Osteoblast (primary cell): Measurements from ENCODE around the gene CEP68. TPM values are rescaled to one million over a fixed set of nuclear protein-coding genes. Genes with fewer than 3 reads are reported as not detected.

ENCODE experiments used
- DNase-seq: peaks from one replicate; pipeline ENCODE4 v3.0.0; 2011; ENCODE audit warnings: low spot score, mixed read lengths; ENCODE audit not compliant: insufficient read length; ENCODE audit errors: missing footprints
- H2AFZ ChIP-seq: 2 replicates; pipeline ENCODE4 v1.6.0; 2011; ENCODE audit warnings: mild to moderate bottlenecking, low read length
- H3K27ac ChIP-seq: 2 replicates; pipeline ENCODE4 v1.5.1; 2011; ENCODE audit warnings: mild to moderate bottlenecking, low read depth, low read length, moderate library complexity
- H3K27me3 ChIP-seq: 2 replicates; pipeline ENCODE4 v1.6.0; 2012; ENCODE audit warnings: mild to moderate bottlenecking, control low read depth, inconsistent platforms, low read length, moderate library complexity; ENCODE audit not compliant: insufficient read depth
- H3K36me3 ChIP-seq: 2 replicates; pipeline ENCODE4 v1.5.1; 2011; ENCODE audit warnings: mild to moderate bottlenecking, low read length, control low read depth, moderate library complexity; ENCODE audit not compliant: insufficient read depth
- H3K4me1 ChIP-seq: 2 replicates; pipeline ENCODE4 v1.5.1; 2011; ENCODE audit warnings: mild to moderate bottlenecking, low read length, control low read depth, moderate library complexity; ENCODE audit not compliant: insufficient read depth
- H3K4me2 ChIP-seq: 2 replicates; pipeline ENCODE4 v1.6.0; 2011; ENCODE audit warnings: mild to moderate bottlenecking, low read length; ENCODE audit not compliant: insufficient read depth
- H3K4me3 ChIP-seq: fragments of 200-600 bp; sonication (generic); 3 replicates; pipeline ENCODE4 v1.5.1; 2012; ENCODE audit warnings: mild to moderate bottlenecking, low read length, inconsistent platforms; ENCODE audit not compliant: insufficient read depth
- H3K79me2 ChIP-seq: 2 replicates; pipeline ENCODE4 v1.6.0; 2012; ENCODE audit warnings: mild to moderate bottlenecking, low read length, control low read depth, inconsistent platforms; ENCODE audit not compliant: insufficient read depth
- H3K9me3 ChIP-seq: 2 replicates; pipeline ENCODE4 v1.5.1; 2011; ENCODE audit warnings: low read depth, low read length, control low read depth
- H4K20me1 ChIP-seq: 2 replicates; pipeline ENCODE4 v1.6.0; 2012; ENCODE audit warnings: mild to moderate bottlenecking, low read length, control low read depth; ENCODE audit not compliant: insufficient read depth
- total RNA-seq: library from RNA; depleted of rRNA; stranded (reverse); fragments of >200 nt; gene quantifications from 2 replicates; pipeline ENCODE4 v1.2.3, GENCODE V29; 2012
- TF ChIP-seq, protein P1 (sequence below): IDR thresholded peaks from 2 replicates; pipeline ENCODE4 v1.5.1; 2011; ENCODE audit warnings: mild to moderate bottlenecking, low read depth, low read length, moderate library complexity; ENCODE audit errors: extremely low read depth

The CEP68 gene
- total RNA-seq, 1 donor, result 14.5 TPM

DNA sequence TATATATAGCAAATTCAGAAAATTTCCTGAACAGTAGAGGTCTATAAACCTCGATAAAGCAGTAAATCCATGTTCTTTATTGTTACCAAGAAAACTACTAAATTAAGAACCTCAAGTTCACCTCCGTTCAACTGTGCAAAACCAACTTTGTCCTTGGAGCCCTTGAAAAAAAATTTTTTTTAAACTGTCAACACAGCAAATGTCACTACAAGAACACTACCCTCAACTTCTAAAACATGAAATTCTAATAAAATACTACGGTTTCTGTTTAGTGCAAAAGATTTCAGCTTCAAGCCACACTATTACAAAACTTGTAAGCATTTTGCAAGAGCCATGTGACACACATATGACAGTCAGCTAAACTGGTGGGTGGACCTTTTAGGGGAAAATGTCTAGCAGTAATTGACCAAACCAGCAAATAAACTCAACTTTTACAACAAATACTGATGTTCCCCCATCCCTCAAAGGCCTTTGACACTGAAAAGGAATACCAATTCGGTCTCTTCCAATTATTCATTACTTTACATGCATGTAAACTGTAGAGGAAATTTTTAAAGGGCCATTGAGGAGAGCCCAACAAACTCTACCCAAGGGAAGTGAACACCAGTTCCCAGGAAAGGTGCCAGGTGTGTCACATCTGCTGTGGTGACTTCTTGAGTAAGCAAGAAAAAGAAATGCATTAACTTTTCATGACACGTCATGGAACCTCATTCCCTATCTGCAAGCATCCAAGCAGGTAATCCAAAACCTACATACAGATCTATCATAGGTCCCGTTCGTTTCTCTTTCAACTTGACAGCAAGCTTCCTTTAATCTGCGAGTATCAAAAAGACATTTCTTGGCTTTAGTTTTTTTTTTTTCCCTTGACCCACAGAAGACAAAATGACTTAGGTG lies 72.3 kb downstream of the CEP68 start:
- Histone ChIP-seq H3K79me2 (peaks cover 69% of the 10 kb centered on the region), H3K4me1 (peaks cover 41% of the 10 kb centered on the region), H3K4me2 (peak overlapping the region; percentile 91), H2AFZ (no peak overlapping the region), H3K36me3 (no peaks in the 10 kb centered on the region), H3K27ac (peak overlapping the region; percentile 98), H3K9me3 (no peaks in the 10 kb centered on the region), H3K4me3 (peak overlapping the region; percentile 100), H3K27me3 (no peaks in the 10 kb centered on the region), H4K20me1 (peaks cover 56% of the 10 kb centered on the region)
- TF ChIP-seq, protein P1, sequence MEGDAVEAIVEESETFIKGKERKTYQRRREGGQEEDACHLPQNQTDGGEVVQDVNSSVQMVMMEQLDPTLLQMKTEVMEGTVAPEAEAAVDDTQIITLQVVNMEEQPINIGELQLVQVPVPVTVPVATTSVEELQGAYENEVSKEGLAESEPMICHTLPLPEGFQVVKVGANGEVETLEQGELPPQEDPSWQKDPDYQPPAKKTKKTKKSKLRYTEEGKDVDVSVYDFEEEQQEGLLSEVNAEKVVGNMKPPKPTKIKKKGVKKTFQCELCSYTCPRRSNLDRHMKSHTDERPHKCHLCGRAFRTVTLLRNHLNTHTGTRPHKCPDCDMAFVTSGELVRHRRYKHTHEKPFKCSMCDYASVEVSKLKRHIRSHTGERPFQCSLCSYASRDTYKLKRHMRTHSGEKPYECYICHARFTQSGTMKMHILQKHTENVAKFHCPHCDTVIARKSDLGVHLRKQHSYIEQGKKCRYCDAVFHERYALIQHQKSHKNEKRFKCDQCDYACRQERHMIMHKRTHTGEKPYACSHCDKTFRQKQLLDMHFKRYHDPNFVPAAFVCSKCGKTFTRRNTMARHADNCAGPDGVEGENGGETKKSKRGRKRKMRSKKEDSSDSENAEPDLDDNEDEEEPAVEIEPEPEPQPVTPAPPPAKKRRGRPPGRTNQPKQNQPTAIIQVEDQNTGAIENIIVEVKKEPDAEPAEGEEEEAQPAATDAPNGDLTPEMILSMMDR, result no peak
- no peak for DNase-seq

DNA sequence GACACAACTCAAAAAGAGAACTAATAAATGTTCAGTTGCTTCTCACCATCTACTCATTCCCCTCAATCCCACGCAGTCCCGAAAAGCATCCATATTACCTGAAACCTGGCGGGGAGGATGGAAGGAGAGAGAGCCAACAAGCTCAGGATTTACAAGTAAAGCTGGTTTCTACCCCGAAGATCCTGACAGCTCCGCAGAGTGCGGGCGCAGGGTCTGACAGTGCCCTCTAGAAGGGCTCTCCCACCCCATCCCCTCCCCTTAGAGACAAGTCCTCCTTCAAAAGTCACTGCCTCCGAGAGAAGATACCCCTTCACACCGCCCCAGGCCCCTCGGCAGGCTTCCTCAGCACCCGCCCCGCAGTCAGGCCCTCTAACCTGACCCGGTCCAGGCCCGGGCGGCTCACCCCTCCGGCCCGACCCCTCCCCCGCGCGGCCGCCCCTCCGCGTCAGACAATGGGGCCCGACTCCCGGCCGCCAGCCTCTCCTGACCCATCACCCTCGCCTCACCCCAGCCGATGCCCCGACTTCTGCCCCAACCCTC lies 73.1 kb downstream of the CEP68 start:
- DNase-seq, result peak; percentile 71
- TF ChIP-seq, protein P1, result no peak
- peaks cover 40% of the 10 kb centered on the region for H3K4me1 ChIP-seq
- H3K36me3 ChIP-seq, result no peaks in the 10 kb centered on the region
- no peaks in the 10 kb centered on the region for H3K27me3 ChIP-seq
- H3K4me2 ChIP-seq, result peak overlapping the region; percentile 91
- H3K4me3 ChIP-seq, result peak overlapping the region; percentile 100
- H3K79me2 ChIP-seq, result peaks cover 61% of the 10 kb centered on the region
- peak overlapping the region; percentile 87 for H2AFZ ChIP-seq
- no peaks in the 10 kb centered on the region for H3K9me3 ChIP-seq
- peaks cover 48% of the 10 kb centered on the region for H4K20me1 ChIP-seq
- peak overlapping the region; percentile 98 for H3K27ac ChIP-seq

DNA sequence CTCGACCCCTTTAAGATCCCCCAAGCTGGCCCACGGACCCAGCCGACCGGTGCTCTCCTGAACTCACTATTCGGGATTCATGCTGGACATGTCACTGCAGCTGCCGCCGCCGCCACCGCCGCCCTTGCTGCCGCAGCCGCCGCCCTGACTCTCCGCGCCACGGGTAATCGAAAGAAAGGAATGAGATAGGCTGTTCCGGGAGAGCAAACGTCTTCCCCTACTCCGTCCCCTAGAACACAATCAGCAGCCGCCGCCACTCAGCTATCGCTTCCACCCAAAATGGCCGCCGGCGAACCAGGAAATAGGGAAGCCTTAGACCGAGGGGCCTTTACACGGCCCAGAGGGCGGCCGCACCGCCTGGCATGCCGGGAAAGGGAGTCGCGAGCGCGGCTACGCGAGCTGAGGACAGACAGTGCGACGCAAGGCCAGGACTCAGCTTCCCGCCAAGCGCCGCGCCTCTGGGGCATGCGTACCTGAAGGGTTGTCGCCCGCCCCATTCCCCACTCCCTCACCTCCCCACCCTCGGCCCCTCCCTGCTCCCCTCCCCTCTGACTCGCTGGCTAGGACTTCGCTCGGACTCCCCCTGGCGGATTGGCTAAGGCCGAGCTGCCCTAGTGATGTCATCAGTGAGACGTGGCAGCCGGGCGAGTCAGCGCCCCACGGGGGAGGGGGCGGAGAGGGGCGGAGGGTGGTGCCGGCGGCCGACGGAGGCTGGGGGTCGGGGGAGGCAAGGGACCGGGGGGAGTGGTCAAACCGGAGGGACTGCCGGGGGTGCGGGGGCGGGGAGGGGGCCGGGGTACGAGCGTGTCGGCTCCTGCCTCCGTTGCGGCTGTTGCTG lies 73.8 kb downstream of the CEP68 start, which contains the start of gene RAB1A:
RAB1A (minus strand) TSS at position 281 of the 838 bp plus-strand sequence; CDS start at position 90, 191 bp downstream.
- peaks cover 38% of the 10 kb centered on the region for H3K4me1 ChIP-seq
- peak within 1 kb of the TSS; percentile 98 for H3K27ac ChIP-seq
- TF ChIP-seq, protein P1, result no peak
- H3K4me2 ChIP-seq, result peak within 1 kb of the TSS; percentile 91
- peak within 1 kb of the TSS; percentile 93 for H2AFZ ChIP-seq
- peak; percentile 99 for DNase-seq
- H4K20me1 ChIP-seq, result peaks cover 41% of the 10 kb centered on the region
- no peaks in the 10 kb centered on the region for H3K9me3 ChIP-seq
- H3K4me3 ChIP-seq, result peak within 1 kb of the TSS; percentile 100
- H3K79me2 ChIP-seq, result peaks cover 54% of the 10 kb centered on the region
- H3K36me3 ChIP-seq, result no peaks in the 10 kb centered on the region
- no peaks in the 10 kb centered on the region for H3K27me3 ChIP-seq
